Measurements from ENCODE around the gene BCL6B. TPM values are rescaled to one million over a fixed set of nuclear protein-coding genes. Genes with fewer than 3 reads are reported as not detected.
"Not testable (repeated sequence)": the region's sequence is repeated elsewhere in the genome, so short reads cannot be mapped to it uniquely, and the experiment has no call there.

The BCL6B gene
- total and polyA plus RNA-seq, 2 experiments from 2014 or later: 1.7 TPM; not detected in 1

DNA sequence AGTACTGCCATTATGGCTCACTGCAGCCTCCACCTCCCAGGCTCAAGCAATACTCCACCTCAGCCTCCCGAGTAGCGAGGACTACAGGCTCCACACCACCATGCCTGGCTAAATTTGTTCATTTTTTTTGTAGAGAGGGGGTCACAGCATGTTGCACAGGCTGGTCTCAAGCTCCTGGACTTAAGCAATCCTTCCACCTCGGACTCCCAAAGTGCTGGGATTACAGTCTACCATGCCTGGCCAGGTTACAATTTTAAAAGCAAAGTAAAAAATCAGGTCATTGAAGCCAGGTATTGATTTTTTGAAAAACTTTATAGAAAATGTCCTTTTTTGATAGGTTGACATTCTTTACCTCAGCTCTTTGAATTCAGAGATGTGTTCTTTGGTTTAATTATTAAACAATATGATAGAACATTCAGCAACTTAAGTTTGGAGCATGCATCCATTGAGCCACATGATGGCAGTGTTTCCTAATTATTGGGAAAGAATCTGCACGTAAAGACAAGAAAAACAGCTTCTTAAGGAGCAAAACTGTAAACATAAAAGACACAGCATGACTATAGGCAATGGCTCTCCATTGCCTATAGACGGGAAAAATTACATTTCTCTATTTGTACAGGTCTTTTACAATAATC lies 22.8 kb downstream of the BCL6B start:
- peak; percentile 67 to 89 for DNase-seq (ENCODE audit: low read depth in 1 of 2, low spot score in 1 of 2)
- H3K36me3 ChIP-seq: no peaks in the 10 kb centered on the region
- TF ChIP-seq, protein P1, sequence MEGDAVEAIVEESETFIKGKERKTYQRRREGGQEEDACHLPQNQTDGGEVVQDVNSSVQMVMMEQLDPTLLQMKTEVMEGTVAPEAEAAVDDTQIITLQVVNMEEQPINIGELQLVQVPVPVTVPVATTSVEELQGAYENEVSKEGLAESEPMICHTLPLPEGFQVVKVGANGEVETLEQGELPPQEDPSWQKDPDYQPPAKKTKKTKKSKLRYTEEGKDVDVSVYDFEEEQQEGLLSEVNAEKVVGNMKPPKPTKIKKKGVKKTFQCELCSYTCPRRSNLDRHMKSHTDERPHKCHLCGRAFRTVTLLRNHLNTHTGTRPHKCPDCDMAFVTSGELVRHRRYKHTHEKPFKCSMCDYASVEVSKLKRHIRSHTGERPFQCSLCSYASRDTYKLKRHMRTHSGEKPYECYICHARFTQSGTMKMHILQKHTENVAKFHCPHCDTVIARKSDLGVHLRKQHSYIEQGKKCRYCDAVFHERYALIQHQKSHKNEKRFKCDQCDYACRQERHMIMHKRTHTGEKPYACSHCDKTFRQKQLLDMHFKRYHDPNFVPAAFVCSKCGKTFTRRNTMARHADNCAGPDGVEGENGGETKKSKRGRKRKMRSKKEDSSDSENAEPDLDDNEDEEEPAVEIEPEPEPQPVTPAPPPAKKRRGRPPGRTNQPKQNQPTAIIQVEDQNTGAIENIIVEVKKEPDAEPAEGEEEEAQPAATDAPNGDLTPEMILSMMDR (IDR thresholded peaks at IDR 0.05; ENCODE audit: low read depth, low read length): peak; percentile 69
- peaks cover 5% of the 10 kb centered on the region for H3K4me1 ChIP-seq (ENCODE audit: low read depth)
- peak overlapping the region; percentile 12 for H3K4me3 ChIP-seq
- H3K9me3 ChIP-seq (ENCODE audit: low read depth): no peaks in the 10 kb centered on the region
- no peak overlapping the region for H3K27ac ChIP-seq
- peaks cover 35% of the 10 kb centered on the region for H3K27me3 ChIP-seq

DNA sequence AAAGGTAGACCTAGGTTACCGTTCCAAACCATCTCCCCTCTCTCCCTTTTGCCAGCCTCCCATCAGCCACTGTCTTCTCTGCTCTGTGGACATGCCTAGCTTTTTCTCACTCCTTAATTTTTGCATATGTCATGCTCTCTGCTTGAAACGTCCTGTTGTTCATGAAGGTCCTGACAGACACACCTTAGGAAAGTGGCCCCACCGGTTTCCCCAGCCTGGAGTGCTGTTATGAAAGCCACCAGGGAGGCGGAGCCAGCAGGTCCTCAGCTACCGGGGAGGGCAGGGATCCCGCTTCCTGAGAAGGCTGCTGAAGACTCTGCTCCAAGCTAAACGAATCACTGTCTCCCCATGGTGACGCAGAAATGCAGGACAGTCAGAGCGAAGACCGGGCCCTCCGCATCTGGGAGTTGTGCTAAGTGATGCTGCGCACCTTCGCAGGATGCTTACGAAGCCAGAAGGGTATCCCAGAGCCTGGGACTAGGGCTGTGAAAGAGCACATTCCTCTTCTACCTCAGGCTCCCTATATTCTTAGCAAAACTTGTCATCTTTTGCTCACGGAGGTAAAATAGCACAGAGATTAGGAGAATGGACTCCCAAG lies 23.4 kb downstream of the BCL6B start:
- no peaks in the 10 kb centered on the region for H3K9me3 ChIP-seq (ENCODE audit: low read depth)
- H3K27ac ChIP-seq: no peak overlapping the region
- H3K4me3 ChIP-seq: peak overlapping the region; percentile 12
- peak in 1 of 2 donors; percentile 34 for DNase-seq (ENCODE audit: low read depth in 1 of 2, low spot score in 1 of 2)
- TF ChIP-seq, protein P1 (IDR thresholded peaks at IDR 0.05; ENCODE audit: low read depth, low read length): no peak
- peaks cover 35% of the 10 kb centered on the region for H3K27me3 ChIP-seq
- H3K4me1 ChIP-seq (ENCODE audit: low read depth): peaks cover 5% of the 10 kb centered on the region
- H3K36me3 ChIP-seq: no peaks in the 10 kb centered on the region

DNA sequence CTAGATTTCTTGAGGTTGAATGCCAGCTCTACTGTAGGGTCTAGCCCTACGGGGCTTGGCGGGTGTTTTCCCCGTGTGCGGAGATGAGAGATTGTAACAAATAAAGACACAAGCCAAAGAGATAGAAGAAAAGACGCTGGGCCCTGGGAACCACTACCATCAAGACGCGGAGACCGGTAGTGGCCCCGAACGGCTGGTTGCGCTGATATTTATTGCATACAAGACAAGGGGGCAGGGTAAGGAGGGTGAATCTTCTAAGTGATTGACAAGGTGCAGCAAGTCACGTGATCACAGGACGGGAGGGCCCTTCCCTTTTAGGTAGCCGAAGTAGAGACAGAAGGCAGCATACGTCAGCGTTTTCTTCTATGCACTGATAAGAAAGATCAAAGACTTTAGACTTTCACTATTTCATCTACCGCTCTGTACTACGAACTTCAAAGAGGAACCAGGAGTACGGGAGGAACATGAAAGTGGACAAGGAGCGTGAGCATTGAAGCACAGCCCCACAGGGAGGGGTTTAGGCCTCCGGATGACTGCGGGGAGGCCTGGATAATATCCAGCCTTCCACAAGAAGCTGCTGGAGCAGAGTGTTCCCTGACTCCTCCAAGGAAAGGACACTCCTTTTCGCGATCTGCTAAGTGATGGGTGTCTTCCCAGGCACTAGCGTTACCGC lies 24.0 kb downstream of the BCL6B start:
- not testable (repeated sequence) for H3K27ac ChIP-seq; H3K36me3 ChIP-seq; DNase-seq (ENCODE audit: low read depth in 1 of 2, low spot score in 1 of 2); H3K4me1 ChIP-seq (ENCODE audit: low read depth); H3K9me3 ChIP-seq (ENCODE audit: low read depth)
- H3K27me3 ChIP-seq: peaks cover 35% of the 10 kb centered on the region
- H3K4me3 ChIP-seq: peak overlapping the region; percentile 12

DNA sequence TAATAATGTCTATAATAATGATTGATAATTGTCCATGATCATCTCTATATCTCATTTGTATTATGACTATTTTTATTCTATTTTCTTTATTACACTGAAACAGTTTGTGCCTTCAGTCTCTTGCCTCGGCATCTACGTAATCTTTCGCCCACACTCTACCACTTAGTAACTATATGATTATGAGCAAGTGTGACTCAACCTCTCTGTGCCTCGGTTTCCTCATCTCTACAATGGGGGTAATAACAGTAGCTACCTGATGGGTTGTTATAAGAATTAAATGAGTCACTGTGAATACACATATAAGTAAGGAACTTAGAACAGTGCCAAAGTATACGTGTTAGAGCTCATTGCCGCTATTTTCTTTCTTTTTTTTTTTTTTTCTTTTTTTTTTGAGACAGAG lies 24.7 kb downstream of the BCL6B start:
- no peak for DNase-seq (ENCODE audit: low read depth in 1 of 2, low spot score in 1 of 2)
- H3K36me3 ChIP-seq: no peaks in the 10 kb centered on the region

DNA sequence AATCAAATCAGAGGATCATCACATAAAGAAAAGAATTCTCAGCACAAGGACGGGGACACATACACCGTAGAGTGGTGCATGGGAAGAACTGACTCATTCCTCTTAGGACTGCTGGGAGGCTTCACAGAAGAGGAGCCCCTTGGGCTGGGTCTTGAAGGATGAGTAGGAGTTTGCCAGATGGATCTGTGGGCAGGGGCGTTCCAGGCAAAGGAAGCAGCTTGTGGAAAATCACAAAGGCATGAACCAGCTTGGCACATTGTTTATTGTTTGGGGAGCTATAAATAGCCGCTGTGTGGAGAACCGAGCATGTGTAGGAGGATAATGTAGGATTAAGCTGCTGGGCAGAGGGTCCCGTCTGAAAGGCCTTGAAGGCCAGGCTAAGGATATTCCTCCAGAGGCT lies 26.1 kb downstream of the BCL6B start:
- no peak for DNase-seq (ENCODE audit: low read depth in 1 of 2, low spot score in 1 of 2)
- TF ChIP-seq, protein P1 (IDR thresholded peaks at IDR 0.05; ENCODE audit: low read depth, low read length): no peak
- Histone ChIP-seq H3K27ac (no peak overlapping the region), H3K27me3 (peaks cover 14% of the 10 kb centered on the region), H3K4me3 (no peak overlapping the region), H3K36me3 (no peaks in the 10 kb centered on the region), H3K4me1 (ENCODE audit: low read depth) (peaks cover 5% of the 10 kb centered on the region), H3K9me3 (ENCODE audit: low read depth) (no peaks in the 10 kb centered on the region)

More for the DNA sequence above, 24.7 kb downstream of the BCL6B start:
- TF ChIP-seq, protein P1 (IDR thresholded peaks at IDR 0.05; ENCODE audit: low read depth, low read length): no peak
- H3K4me1 ChIP-seq (ENCODE audit: low read depth): peaks cover 5% of the 10 kb centered on the region
- no peak overlapping the region for H3K4me3 ChIP-seq
- peaks cover 28% of the 10 kb centered on the region for H3K27me3 ChIP-seq
- H3K9me3 ChIP-seq (ENCODE audit: low read depth): no peaks in the 10 kb centered on the region
- no peak overlapping the region for H3K27ac ChIP-seq

DNA sequence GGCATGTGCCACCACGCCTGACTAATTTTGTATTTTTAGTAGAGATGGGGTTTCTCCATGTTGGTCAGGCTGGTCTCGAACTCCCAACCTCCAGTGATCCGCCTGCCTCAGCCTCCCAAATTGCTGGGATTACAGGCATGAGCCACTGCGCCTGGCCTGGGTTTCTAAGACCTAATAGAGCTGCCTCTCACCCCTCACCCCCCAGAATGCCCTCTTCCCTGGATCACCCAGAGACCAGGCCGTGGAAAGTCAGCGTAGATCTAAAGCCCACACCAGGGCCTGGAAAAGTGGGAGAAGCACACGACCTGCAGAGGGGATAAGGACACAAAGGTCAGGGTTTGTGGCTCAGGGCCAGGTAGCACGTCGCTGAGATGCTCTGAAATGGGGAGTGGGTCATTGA lies 27.7 kb downstream of the BCL6B start:
- H3K9me3 ChIP-seq (ENCODE audit: low read depth); DNase-seq (ENCODE audit: low read depth in 1 of 2, low spot score in 1 of 2): not testable (repeated sequence)

More for the DNA sequence above, 27.7 kb downstream of the BCL6B start:
- not testable (repeated sequence) for H3K27me3 ChIP-seq; H3K36me3 ChIP-seq; H3K27ac ChIP-seq; H3K4me1 ChIP-seq (ENCODE audit: low read depth); H3K4me3 ChIP-seq

Measured in cardiac muscle cell (in vitro differentiated cells and primary cell).